ENCODE measurements around the gene LRRC28.

LRRC28 gene

DNA sequence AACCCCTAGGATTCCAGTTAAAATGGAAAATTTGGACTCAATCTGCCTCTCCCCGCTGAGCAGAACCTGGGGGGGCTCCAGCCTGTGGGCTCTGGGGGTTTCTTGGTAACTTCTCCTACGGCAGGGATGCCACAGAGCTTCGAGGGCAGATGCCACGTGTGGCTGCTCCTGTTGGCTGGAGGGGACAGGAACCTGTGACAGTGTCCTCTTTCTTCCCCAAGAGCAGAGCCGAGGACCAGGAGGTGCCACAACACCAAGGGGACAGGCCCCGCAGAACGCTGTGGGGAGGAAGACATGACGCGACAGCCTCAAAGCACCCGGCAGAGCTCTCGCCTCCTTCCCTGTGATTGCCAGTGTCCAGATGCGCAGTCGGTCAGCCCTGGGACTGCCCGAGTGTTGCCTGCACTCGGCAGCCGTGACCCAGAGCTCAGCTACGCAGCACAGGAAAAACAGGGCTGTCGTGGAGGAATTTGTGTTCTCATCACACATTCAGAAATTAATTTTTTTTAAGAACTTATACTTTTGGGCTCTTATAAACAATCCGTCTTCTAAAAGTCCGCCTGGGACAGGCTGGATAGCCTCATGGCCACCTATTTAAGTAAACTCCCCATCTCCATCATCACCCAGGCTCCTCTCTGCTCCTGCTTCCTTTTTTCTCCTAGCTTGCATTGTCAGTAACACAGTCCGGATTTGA is 182.6 kb downstream of the LRRC28 start:
- Histone ChIP-seq H3K36me3 (ENCODE audit: control insufficient read depth, insufficient read depth, low read length) (no peaks in the 10 kb centered on the region), H3K4me3 (replicated peaks; ENCODE audit: low read depth, low read length) (no peak overlapping the region), H3K27me3 (replicated peaks; ENCODE audit: control insufficient read depth, insufficient read depth, low read length) (no peaks in the 10 kb centered on the region)
- TF ChIP-seq, protein P1, sequence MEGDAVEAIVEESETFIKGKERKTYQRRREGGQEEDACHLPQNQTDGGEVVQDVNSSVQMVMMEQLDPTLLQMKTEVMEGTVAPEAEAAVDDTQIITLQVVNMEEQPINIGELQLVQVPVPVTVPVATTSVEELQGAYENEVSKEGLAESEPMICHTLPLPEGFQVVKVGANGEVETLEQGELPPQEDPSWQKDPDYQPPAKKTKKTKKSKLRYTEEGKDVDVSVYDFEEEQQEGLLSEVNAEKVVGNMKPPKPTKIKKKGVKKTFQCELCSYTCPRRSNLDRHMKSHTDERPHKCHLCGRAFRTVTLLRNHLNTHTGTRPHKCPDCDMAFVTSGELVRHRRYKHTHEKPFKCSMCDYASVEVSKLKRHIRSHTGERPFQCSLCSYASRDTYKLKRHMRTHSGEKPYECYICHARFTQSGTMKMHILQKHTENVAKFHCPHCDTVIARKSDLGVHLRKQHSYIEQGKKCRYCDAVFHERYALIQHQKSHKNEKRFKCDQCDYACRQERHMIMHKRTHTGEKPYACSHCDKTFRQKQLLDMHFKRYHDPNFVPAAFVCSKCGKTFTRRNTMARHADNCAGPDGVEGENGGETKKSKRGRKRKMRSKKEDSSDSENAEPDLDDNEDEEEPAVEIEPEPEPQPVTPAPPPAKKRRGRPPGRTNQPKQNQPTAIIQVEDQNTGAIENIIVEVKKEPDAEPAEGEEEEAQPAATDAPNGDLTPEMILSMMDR (IDR thresholded peaks at IDR 0.05; ENCODE audit: insufficient read depth, low read length, poor library complexity, severe bottlenecking): no peak
- no peak for DNase-seq (ENCODE audit: extremely low read depth, insufficient read length)

DNA sequence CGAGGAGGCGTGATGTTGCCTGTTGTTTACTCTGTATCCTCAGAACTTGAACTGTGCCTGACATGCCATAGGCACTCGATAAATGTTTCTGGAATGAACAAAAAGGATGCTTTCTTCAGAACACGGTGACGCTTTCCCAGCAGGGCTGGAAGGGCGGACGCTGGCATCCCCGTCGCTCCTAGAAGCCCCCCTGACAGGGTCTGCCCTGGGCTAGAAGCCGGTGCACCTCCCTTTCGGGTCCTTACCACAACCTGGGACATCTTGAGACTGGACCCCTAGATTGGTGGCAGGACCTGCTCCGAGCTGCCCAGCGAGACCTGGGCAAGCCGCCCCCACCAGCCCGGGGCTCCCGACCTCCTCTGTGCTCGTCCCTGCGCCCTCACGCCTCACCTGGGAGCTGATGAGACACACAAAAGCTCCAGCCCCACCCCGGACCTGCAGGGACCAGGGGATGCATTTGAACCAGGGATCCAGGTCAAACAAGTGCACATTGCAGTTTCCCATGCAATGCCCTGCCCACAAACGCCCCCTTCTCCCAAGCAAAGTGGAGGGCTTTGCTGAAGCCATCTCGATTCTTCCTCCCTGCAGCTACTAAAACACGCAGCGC is 183.3 kb downstream of the LRRC28 start:
- TF ChIP-seq, protein P1 (IDR thresholded peaks at IDR 0.05; ENCODE audit: insufficient read depth, low read length, poor library complexity, severe bottlenecking): no peak
- DNase-seq (ENCODE audit: extremely low read depth, insufficient read length): no peak
- Histone ChIP-seq H3K4me3 (replicated peaks; ENCODE audit: low read depth, low read length) (no peak overlapping the region), H3K36me3 (ENCODE audit: control insufficient read depth, insufficient read depth, low read length) (no peaks in the 10 kb centered on the region), H3K27me3 (replicated peaks; ENCODE audit: control insufficient read depth, insufficient read depth, low read length) (no peaks in the 10 kb centered on the region; the same call in 1 of the 2 replicates)

DNA sequence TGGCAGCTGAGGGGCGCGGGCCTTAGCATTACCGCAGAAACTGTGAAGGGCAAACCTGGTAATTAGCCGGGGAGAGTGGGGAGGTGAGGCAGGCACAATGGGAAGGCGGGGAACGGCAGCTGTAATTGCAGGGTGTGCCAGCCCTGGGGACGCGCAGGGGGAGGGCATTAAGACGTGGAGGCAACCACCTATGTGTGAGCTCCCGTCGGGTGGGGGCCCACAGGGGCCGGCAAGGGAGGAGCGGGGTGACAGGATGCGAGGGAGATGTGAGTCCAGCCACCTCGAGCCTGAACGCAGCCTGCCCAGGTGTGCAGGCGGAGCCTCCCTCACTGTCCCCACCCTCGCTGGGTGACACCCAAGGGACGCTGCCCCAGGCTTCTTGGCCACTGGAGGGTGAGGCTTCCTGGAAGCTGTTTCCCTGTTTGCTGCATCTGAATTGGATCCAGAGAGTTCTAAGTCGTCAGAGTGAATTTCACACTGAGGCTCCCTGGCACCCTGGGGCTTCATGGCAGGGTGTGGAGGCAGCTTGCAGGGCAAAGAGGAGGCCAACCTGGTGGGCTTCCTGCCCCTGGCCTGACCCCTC is 183.9 kb downstream of the LRRC28 start:
- no peak for DNase-seq (ENCODE audit: extremely low read depth, insufficient read length)
- TF ChIP-seq, protein P1 (IDR thresholded peaks at IDR 0.05; ENCODE audit: insufficient read depth, low read length, poor library complexity, severe bottlenecking): no peak
- no peaks in the 10 kb centered on the region; the same call in 1 of the 2 replicates for H3K27me3 ChIP-seq (replicated peaks; ENCODE audit: control insufficient read depth, insufficient read depth, low read length)
- H3K36me3 ChIP-seq (ENCODE audit: control insufficient read depth, insufficient read depth, low read length): no peaks in the 10 kb centered on the region
- H3K4me3 ChIP-seq (replicated peaks; ENCODE audit: low read depth, low read length): no peak overlapping the region

DNA sequence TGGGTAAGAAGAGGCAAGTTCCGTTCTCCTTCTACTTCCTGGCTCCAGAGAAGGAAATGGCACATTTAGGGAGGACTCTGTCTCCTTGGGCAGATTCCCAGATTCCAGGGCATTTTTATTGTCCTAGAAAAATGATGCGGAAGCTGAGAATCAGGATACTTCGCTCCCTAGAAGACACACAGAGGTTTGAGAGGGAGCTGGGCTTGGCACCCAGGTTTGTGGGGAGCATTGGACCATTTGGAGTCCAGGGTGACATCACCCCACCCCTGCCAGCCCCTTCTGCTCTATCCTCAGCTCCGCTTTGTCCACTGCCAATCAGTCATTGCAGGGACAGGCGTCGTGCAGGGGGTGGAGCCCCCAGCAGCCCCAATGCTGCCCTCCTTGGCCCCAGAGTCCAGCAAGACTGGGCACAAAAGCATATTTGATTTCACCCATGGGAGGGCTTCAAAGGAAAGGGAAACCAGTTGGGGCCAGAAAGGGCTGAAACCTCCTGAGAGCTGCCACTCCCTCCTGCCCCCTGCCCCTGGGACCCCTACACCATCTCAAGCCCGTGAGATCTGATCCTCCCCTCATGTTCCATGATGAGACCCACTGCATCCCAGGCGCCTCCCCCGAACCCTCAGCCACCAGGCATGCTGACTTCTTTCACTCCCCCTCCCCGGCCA is 184.7 kb downstream of the LRRC28 start:
- H3K27me3 ChIP-seq (replicated peaks; ENCODE audit: control insufficient read depth, insufficient read depth, low read length): no peaks in the 10 kb centered on the region; the same call in 1 of the 2 replicates
- no peak for DNase-seq (ENCODE audit: extremely low read depth, insufficient read length)

DNA sequence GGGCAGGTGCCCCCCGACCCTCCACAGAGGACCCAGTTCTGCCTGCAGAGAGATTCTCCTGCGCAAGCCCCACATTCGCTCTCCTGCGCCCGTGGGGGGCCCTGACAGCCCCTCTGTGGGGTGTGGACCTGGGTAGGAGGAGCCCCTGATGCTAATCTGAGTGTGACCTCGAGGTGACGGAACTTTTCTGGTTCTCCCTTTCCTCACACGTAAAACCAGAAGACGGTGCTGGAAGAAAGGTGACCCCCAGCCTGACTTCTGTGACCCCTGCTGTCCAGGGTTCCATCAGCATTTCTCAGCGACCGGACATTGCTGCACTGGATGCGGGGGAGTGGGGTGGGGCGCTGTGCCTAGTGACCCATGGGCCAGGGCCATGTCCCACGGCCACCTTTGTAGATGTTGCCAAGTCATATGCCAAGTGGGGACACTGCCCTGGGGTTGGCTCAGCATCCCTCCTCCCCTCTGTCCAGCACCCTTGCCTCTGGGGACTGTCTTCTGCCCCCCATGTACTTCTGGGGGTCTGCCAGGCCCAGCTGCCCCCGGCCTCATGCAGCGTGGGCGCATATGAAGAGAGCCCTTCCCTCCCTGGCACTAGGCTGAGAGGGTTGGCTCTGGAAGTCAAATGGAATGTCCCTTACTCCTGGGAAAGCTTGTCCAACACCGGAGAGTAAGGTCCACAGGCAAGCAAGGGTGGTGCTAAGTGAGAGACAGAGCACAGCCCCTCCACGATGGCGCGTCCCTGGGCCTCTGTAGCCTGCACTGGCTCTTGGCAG is 185.4 kb downstream of the LRRC28 start:
- Histone ChIP-seq H3K4me3 (replicated peaks; ENCODE audit: low read depth, low read length) (no peak overlapping the region), H3K27me3 (replicated peaks; ENCODE audit: control insufficient read depth, insufficient read depth, low read length) (no peaks in the 10 kb centered on the region; the same call in 1 of the 2 replicates), H3K36me3 (ENCODE audit: control insufficient read depth, insufficient read depth, low read length) (no peaks in the 10 kb centered on the region)
- TF ChIP-seq, protein P1 (IDR thresholded peaks at IDR 0.05; ENCODE audit: insufficient read depth, low read length, poor library complexity, severe bottlenecking): no peak
- no peak for DNase-seq (ENCODE audit: extremely low read depth, insufficient read length)

More for the DNA sequence above, 184.7 kb downstream of the LRRC28 start:
- TF ChIP-seq, protein P1 (IDR thresholded peaks at IDR 0.05; ENCODE audit: insufficient read depth, low read length, poor library complexity, severe bottlenecking): no peak
- no peak overlapping the region for H3K4me3 ChIP-seq (replicated peaks; ENCODE audit: low read depth, low read length)
- no peaks in the 10 kb centered on the region for H3K36me3 ChIP-seq (ENCODE audit: control insufficient read depth, insufficient read depth, low read length)

Data from GM06990 (cell line).